Gastroesophageal sphincter (tissue), 3 donors: ENCODE measurements around the gene POMGNT2.

Source experiments
- POLR2A ChIP-seq, 2 donors: fragments of 450-650 bp; IDR thresholded peaks; one replicate each; pipeline ENCODE4 v1.6.1; 2017; ENCODE audit warnings: antibody characterized with exemption in 2 of 2, mild to moderate bottlenecking in 2 of 2, moderate library complexity in 1 of 2
- POLR2AphosphoS5 ChIP-seq: sonication (generic); formaldehyde crosslinking; IDR thresholded peaks from one replicate; pipeline ENCODE4 v1.6.1; 2017; ENCODE audit warnings: antibody characterized with exemption
- TF ChIP-seq, protein P1 (sequence below), 4 experiments: fragments of 200-600 bp in 2 of 4; fragments of 450-650 bp in 2 of 4; sonication (generic) in 1 of 4; IDR thresholded peaks; one replicate each; pipeline ENCODE4 v1.5.1; 2017 to 2019; ENCODE audit warnings: antibody characterized with exemption in 4 of 4, mild to moderate bottlenecking in 2 of 4, moderate library complexity in 2 of 4

DNA sequence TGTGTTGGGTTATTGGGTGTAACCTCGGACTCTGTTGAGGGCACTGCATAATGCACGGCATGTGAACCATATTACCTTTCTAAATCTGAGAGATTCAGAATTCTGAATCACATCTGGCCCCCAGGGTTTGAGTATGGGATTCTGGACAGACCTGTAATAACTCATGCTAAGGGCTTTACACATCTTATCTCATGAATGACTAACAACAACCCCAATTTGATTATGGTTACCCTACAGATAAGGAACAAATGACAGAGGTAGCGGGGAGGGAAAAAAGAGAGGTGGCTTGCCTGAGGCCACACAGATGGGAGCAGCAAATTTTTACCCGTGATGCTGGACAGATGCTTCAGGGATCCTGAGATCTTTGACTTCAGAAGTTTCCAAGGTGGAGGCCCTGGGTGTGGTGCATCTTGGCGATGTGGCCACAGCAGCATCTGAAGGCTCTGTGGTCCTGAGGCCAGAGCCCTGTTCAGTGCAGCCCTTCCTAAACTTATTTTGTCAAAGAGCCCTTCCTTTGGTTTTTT lies 43.8 kb downstream of the POMGNT2 start:
- TF ChIP-seq POLR2A (IDR thresholded peaks at IDR 0.05), result no peak
- TF ChIP-seq, protein P1, sequence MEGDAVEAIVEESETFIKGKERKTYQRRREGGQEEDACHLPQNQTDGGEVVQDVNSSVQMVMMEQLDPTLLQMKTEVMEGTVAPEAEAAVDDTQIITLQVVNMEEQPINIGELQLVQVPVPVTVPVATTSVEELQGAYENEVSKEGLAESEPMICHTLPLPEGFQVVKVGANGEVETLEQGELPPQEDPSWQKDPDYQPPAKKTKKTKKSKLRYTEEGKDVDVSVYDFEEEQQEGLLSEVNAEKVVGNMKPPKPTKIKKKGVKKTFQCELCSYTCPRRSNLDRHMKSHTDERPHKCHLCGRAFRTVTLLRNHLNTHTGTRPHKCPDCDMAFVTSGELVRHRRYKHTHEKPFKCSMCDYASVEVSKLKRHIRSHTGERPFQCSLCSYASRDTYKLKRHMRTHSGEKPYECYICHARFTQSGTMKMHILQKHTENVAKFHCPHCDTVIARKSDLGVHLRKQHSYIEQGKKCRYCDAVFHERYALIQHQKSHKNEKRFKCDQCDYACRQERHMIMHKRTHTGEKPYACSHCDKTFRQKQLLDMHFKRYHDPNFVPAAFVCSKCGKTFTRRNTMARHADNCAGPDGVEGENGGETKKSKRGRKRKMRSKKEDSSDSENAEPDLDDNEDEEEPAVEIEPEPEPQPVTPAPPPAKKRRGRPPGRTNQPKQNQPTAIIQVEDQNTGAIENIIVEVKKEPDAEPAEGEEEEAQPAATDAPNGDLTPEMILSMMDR (IDR thresholded peaks at IDR 0.05), result no peak
- TF ChIP-seq POLR2AphosphoS5, result no peak
